ENCODE data around the gene FAM107B. TPM values are rescaled to one million over a fixed set of nuclear protein-coding genes. Genes with fewer than 3 reads are reported as not detected.

The FAM107B gene
- total RNA-seq, 4 donors from 2014 or later, result 31.5 to 59.0 (median 39.3) TPM

- no peak for TF ChIP-seq CTCF (IDR thresholded peaks at IDR 0.05; ENCODE audit: low read depth)
Measured at GRCh38 chr10:14532473-14533251, 242.0 kb downstream of the FAM107B start.

- no peak for TF ChIP-seq CTCF (IDR thresholded peaks at IDR 0.05; ENCODE audit: low read depth)
Measured at GRCh38 chr10:14531974-14532373, 242.7 kb downstream of the FAM107B start.

- TF ChIP-seq CTCF (IDR thresholded peaks at IDR 0.05; ENCODE audit: low read depth), result no peak
Measured at GRCh38 chr10:14530465-14530864, 244.2 kb downstream of the FAM107B start.

GRCh38 chr10:14529351-14529750 is 245.3 kb downstream of the FAM107B start:
- no peak for TF ChIP-seq CTCF (IDR thresholded peaks at IDR 0.05; ENCODE audit: low read depth)

- no peak for TF ChIP-seq CTCF (IDR thresholded peaks at IDR 0.05; ENCODE audit: low read depth)
Measured at GRCh38 chr10:14528450-14528849, 246.2 kb downstream of the FAM107B start.

GRCh38 chr10:14527915-14528314 is 246.8 kb downstream of the FAM107B start:
- TF ChIP-seq CTCF (IDR thresholded peaks at IDR 0.05; ENCODE audit: low read depth), result no peak

GRCh38 chr10:14527134-14527844 is 247.4 kb downstream of the FAM107B start:
- no peak for TF ChIP-seq CTCF (IDR thresholded peaks at IDR 0.05; ENCODE audit: low read depth)

Measured in subcutaneous adipose tissue (tissue), 4 donors.